ENCODE data around the gene GPC6. TPM values are rescaled to one million over a fixed set of nuclear protein-coding genes. Genes with fewer than 3 reads are reported as not detected.

GPC6 gene
- total RNA-seq, 5 donors from 2014 or later (not counting 1 experiment from before 2014, with no cell fraction given), result 0.03 to 0.18 (median 0.06) TPM; not detected in 2

GRCh38 chr13:94140511-94140910 lies 913.9 kb downstream of the GPC6 start:
- WGBS (ENCODE audit: insufficient coverage), result no CpG with 5 or more reads among the region's 2 CpGs
- ChIA-PET POLR2A (no interaction called here), CTCF (no interaction called here)
- Mint-ChIP-seq H3K27me3 (peaks cover 0 to 3% of the 10 kb centered on the region in 2 donors), H3K9me3 (no peaks in the 10 kb centered on the region), H3K4me3 (no peak overlapping the region), H3K4me1 (no peaks in the 10 kb centered on the region), H3K36me3 (no peaks in the 10 kb centered on the region), H3K27ac (no peak overlapping the region)
- H3K27ac ChIP-seq (ENCODE audit: low read length), result no peak overlapping the region
- no peaks in the 10 kb centered on the region for H3K36me3 ChIP-seq (ENCODE audit: control insufficient read depth in 2 of 2, extremely low read depth in 1 of 2, insufficient read depth in 1 of 2, low read length in 1 of 2)
- H3K4me1 ChIP-seq (ENCODE audit: control insufficient read depth in 1 of 2, extremely low read depth in 1 of 2, insufficient read depth in 2 of 2, low read length in 2 of 2), result no peaks in the 10 kb centered on the region
- H3K9me3 ChIP-seq, result no peaks in the 10 kb centered on the region
- no peak overlapping the region for H3K4me3 ChIP-seq (ENCODE audit: control insufficient read depth in 1 of 2, extremely low read depth in 1 of 2, low read length in 1 of 2)
- ATAC-seq (replicated peaks in 1 of 4) (no peak), DNase-seq (no peak)
- no peaks in the 10 kb centered on the region for H3K27me3 ChIP-seq (replicated peaks in 1 of 2; ENCODE audit: control insufficient read depth in 2 of 2, extremely low read depth in 1 of 2, insufficient read depth in 2 of 2, low read length in 1 of 2)

- no CpG with 5 or more reads among the region's 11 CpGs for WGBS (ENCODE audit: insufficient coverage)
- no peak overlapping the region for H3K27ac Mint-ChIP-seq
- no peak for ATAC-seq (replicated peaks in 1 of 4)
Observed at GRCh38 chr13:94143624-94144350, 917.2 kb downstream of the GPC6 start.

GRCh38 chr13:94145966-94146365 lies 919.4 kb downstream of the GPC6 start:
- ChIA-PET POLR2A (no interaction called here), CTCF (no interaction called here)
- Histone ChIP-seq H3K4me1 (ENCODE audit: control insufficient read depth in 1 of 2, extremely low read depth in 1 of 2, insufficient read depth in 2 of 2, low read length in 2 of 2) (no peaks in the 10 kb centered on the region), H3K36me3 (ENCODE audit: control insufficient read depth in 2 of 2, extremely low read depth in 1 of 2, insufficient read depth in 1 of 2, low read length in 1 of 2) (no peaks in the 10 kb centered on the region), H3K27ac (ENCODE audit: low read length) (no peak overlapping the region), H3K27me3 (replicated peaks in 1 of 2; ENCODE audit: control insufficient read depth in 2 of 2, extremely low read depth in 1 of 2, insufficient read depth in 2 of 2, low read length in 1 of 2) (no peaks in the 10 kb centered on the region), H3K4me3 (ENCODE audit: control insufficient read depth in 1 of 2, extremely low read depth in 1 of 2, low read length in 1 of 2) (no peak overlapping the region), H3K9me3 (no peaks in the 10 kb centered on the region)
- ATAC-seq (replicated peaks in 1 of 4), result no peak
- no peak for DNase-seq
- Mint-ChIP-seq H3K36me3 (no peaks in the 10 kb centered on the region), H3K27me3 (peaks cover 10 to 14% of the 10 kb centered on the region in 2 donors), H3K9me3 (no peaks in the 10 kb centered on the region), H3K27ac (no peak overlapping the region), H3K4me3 (no peak overlapping the region), H3K4me1 (no peaks in the 10 kb centered on the region)
- WGBS (ENCODE audit: insufficient coverage), result no CpG with 5 or more reads among the region's 2 CpGs

More at GRCh38 chr13:94143624-94144350, 917.2 kb downstream of the GPC6 start:
- Mint-ChIP-seq H3K4me1 (no peaks in the 10 kb centered on the region), H3K27me3 (peaks cover 0 to 5% of the 10 kb centered on the region in 2 donors), H3K4me3 (no peak overlapping the region), H3K36me3 (no peaks in the 10 kb centered on the region), H3K9me3 (no peaks in the 10 kb centered on the region)
- Histone ChIP-seq H3K9me3 (no peaks in the 10 kb centered on the region), H3K4me1 (ENCODE audit: control insufficient read depth in 1 of 2, extremely low read depth in 1 of 2, insufficient read depth in 2 of 2, low read length in 2 of 2) (no peaks in the 10 kb centered on the region), H3K27ac (ENCODE audit: low read length) (no peak overlapping the region), H3K27me3 (replicated peaks in 1 of 2; ENCODE audit: control insufficient read depth in 2 of 2, extremely low read depth in 1 of 2, insufficient read depth in 2 of 2, low read length in 1 of 2) (no peaks in the 10 kb centered on the region), H3K36me3 (ENCODE audit: control insufficient read depth in 2 of 2, extremely low read depth in 1 of 2, insufficient read depth in 1 of 2, low read length in 1 of 2) (no peaks in the 10 kb centered on the region), H3K4me3 (ENCODE audit: control insufficient read depth in 1 of 2, extremely low read depth in 1 of 2, low read length in 1 of 2) (no peak overlapping the region)
- no peak for DNase-seq
- ChIA-PET POLR2A (no interaction called here), CTCF (no interaction called here)

GRCh38 chr13:94153586-94153985 lies 927.0 kb downstream of the GPC6 start:
- Mint-ChIP-seq H3K36me3 (no peaks in the 10 kb centered on the region), H3K27me3 (peaks cover 14 to 33% of the 10 kb centered on the region in 2 donors), H3K9me3 (peaks cover 0 to 8% (median 0%) of the 10 kb centered on the region in 3 donors), H3K4me3 (no peak overlapping the region), H3K27ac (no peak overlapping the region), H3K4me1 (no peaks in the 10 kb centered on the region)
- ChIA-PET POLR2A (interaction anchor here in 1 of 2 donors (1.2 kb wide), 1 partner anchor 14 kb away, joined by 3 read pairs; no protein-coding TSS in a partner anchor), CTCF (interaction anchor here in 1 of 2 donors (0.5 kb wide), 1 partner anchor 464 kb away, joined by 4 read pairs; no protein-coding TSS in a partner anchor)
- no peaks in the 10 kb centered on the region for H3K27me3 ChIP-seq (replicated peaks in 1 of 2; ENCODE audit: control insufficient read depth in 2 of 2, extremely low read depth in 1 of 2, insufficient read depth in 2 of 2, low read length in 1 of 2)
- 100% methylated on average over 1 of the region's 2 CpGs for WGBS (ENCODE audit: insufficient coverage)
- no peak for DNase-seq
- no peak overlapping the region for H3K27ac ChIP-seq (ENCODE audit: low read length)
- no peaks in the 10 kb centered on the region for H3K9me3 ChIP-seq
- no peaks in the 10 kb centered on the region for H3K4me1 ChIP-seq (ENCODE audit: control insufficient read depth in 1 of 2, extremely low read depth in 1 of 2, insufficient read depth in 2 of 2, low read length in 2 of 2)
- no peak for ATAC-seq (replicated peaks in 1 of 4)
- no peak overlapping the region for H3K4me3 ChIP-seq (ENCODE audit: control insufficient read depth in 1 of 2, extremely low read depth in 1 of 2, low read length in 1 of 2)
- no peaks in the 10 kb centered on the region for H3K36me3 ChIP-seq (ENCODE audit: control insufficient read depth in 2 of 2, extremely low read depth in 1 of 2, insufficient read depth in 1 of 2, low read length in 1 of 2)

GRCh38 chr13:94154367-94154766 lies 927.8 kb downstream of the GPC6 start:
- H3K27ac ChIP-seq (ENCODE audit: low read length), result no peak overlapping the region
- H3K27me3 ChIP-seq (replicated peaks in 1 of 2; ENCODE audit: control insufficient read depth in 2 of 2, extremely low read depth in 1 of 2, insufficient read depth in 2 of 2, low read length in 1 of 2), result no peaks in the 10 kb centered on the region
- peaks cover 14 to 30% of the 10 kb centered on the region in 2 donors for H3K27me3 Mint-ChIP-seq
- DNase-seq (no peak), ATAC-seq (replicated peaks in 1 of 4) (no peak)
- peaks cover 0 to 8% (median 0%) of the 10 kb centered on the region in 3 donors for H3K9me3 Mint-ChIP-seq
- no peaks in the 10 kb centered on the region for H3K36me3 Mint-ChIP-seq
- no CpG with 5 or more reads among the region's 2 CpGs for WGBS (ENCODE audit: insufficient coverage)
- H3K36me3 ChIP-seq (ENCODE audit: control insufficient read depth in 2 of 2, extremely low read depth in 1 of 2, insufficient read depth in 1 of 2, low read length in 1 of 2), result no peaks in the 10 kb centered on the region
- H3K9me3 ChIP-seq, result no peaks in the 10 kb centered on the region
- POLR2A ChIA-PET, result no interaction called here
- H3K27ac Mint-ChIP-seq, result no peak overlapping the region
- H3K4me3 ChIP-seq (ENCODE audit: control insufficient read depth in 1 of 2, extremely low read depth in 1 of 2, low read length in 1 of 2), result no peak overlapping the region
- CTCF ChIA-PET, result no interaction called here
- H3K4me1 Mint-ChIP-seq, result no peaks in the 10 kb centered on the region
- no peaks in the 10 kb centered on the region for H3K4me1 ChIP-seq (ENCODE audit: control insufficient read depth in 1 of 2, extremely low read depth in 1 of 2, insufficient read depth in 2 of 2, low read length in 2 of 2)
- H3K4me3 Mint-ChIP-seq, result no peak overlapping the region

GRCh38 chr13:94157705-94158218 lies 931.2 kb downstream of the GPC6 start:
- 100% methylated on average over 1 of the region's 2 CpGs for WGBS (ENCODE audit: insufficient coverage)
- Mint-ChIP-seq H3K4me3 (no peak overlapping the region), H3K27me3 (peaks cover 9 to 18% of the 10 kb centered on the region in 2 donors), H3K36me3 (no peaks in the 10 kb centered on the region), H3K9me3 (peaks cover 0 to 8% (median 0%) of the 10 kb centered on the region in 3 donors), H3K27ac (no peak overlapping the region), H3K4me1 (no peaks in the 10 kb centered on the region)
- DNase-seq (no peak), ATAC-seq (replicated peaks in 1 of 4) (no peak)
- Histone ChIP-seq H3K27me3 (replicated peaks in 1 of 2; ENCODE audit: control insufficient read depth in 2 of 2, extremely low read depth in 1 of 2, insufficient read depth in 2 of 2, low read length in 1 of 2) (no peaks in the 10 kb centered on the region), H3K36me3 (ENCODE audit: control insufficient read depth in 2 of 2, extremely low read depth in 1 of 2, insufficient read depth in 1 of 2, low read length in 1 of 2) (no peaks in the 10 kb centered on the region), H3K4me1 (ENCODE audit: control insufficient read depth in 1 of 2, extremely low read depth in 1 of 2, insufficient read depth in 2 of 2, low read length in 2 of 2) (no peaks in the 10 kb centered on the region), H3K27ac (ENCODE audit: low read length) (no peak overlapping the region), H3K9me3 (no peaks in the 10 kb centered on the region), H3K4me3 (ENCODE audit: control insufficient read depth in 1 of 2, extremely low read depth in 1 of 2, low read length in 1 of 2) (no peak overlapping the region)
- CTCF ChIA-PET, result no interaction called here
- POLR2A ChIA-PET, result no interaction called here

All from T-cell (primary cell).